Measurements from ENCODE around the gene SLC43A3. TPM values are rescaled to one million over a fixed set of nuclear protein-coding genes. Genes with fewer than 3 reads are reported as not detected.

The SLC43A3 gene
- total RNA-seq, 1 donor from 2014 or later, result 10.8 TPM

DNA sequence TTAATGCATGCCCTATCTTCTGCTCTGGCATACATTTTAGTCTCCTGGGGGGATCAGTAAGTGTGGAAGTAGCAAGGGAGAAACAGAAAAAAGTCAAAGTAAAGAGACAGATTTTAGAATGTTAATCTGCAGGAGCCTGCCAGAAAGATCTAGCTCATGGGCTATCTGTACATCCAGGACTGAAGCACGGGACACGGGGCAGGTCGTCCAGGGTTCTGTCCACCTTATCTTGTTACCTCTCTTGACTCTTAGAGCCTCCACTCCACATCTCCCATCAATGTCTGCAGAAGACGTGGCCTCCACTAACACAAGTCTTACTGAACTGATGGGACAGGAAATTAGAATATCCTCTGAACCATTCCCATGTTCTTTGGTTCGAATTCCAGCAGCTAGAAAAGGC, 1.7 kb upstream of the SLC43A3 start:
- Mint-ChIP-seq H3K36me3 (ENCODE audit: unreplicated experiment) (no peaks in the 10 kb centered on the region), H3K27me3 (ENCODE audit: unreplicated experiment) (peaks cover 7% of the 10 kb centered on the region), H3K4me3 (ENCODE audit: unreplicated experiment) (no peak overlapping the region), H3K4me1 (ENCODE audit: low read depth, unreplicated experiment) (peaks cover 8% of the 10 kb centered on the region), H3K9me3 (ENCODE audit: unreplicated experiment) (peaks cover 3% of the 10 kb centered on the region), H3K27ac (ENCODE audit: unreplicated experiment) (no peak overlapping the region)
- DNase-seq, result no peak
- TF ChIP-seq, protein P1, sequence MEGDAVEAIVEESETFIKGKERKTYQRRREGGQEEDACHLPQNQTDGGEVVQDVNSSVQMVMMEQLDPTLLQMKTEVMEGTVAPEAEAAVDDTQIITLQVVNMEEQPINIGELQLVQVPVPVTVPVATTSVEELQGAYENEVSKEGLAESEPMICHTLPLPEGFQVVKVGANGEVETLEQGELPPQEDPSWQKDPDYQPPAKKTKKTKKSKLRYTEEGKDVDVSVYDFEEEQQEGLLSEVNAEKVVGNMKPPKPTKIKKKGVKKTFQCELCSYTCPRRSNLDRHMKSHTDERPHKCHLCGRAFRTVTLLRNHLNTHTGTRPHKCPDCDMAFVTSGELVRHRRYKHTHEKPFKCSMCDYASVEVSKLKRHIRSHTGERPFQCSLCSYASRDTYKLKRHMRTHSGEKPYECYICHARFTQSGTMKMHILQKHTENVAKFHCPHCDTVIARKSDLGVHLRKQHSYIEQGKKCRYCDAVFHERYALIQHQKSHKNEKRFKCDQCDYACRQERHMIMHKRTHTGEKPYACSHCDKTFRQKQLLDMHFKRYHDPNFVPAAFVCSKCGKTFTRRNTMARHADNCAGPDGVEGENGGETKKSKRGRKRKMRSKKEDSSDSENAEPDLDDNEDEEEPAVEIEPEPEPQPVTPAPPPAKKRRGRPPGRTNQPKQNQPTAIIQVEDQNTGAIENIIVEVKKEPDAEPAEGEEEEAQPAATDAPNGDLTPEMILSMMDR (IDR thresholded peaks at IDR 0.05; ENCODE audit: partially characterized antibody, unreplicated experiment), result no peak

DNA sequence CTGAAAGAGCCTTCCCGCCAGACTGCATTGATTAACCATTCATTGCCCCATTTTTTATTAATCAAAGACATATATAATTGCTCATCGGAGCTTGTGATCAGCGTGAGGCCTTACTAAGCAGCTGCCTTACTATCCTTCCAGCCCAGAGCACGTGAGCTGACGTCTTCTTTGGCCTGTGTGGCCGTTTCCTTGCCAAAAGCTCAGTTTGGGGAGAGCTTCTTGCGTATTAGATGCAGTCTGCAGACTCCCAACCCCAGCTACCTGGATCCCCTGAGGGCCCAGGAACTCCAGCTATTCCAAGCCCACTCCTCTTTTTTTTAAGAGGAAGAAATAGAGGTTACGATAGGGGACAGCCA, 784 bp upstream of the SLC43A3 start:
- DNase-seq, result no peak
- H3K27me3 Mint-ChIP-seq (ENCODE audit: unreplicated experiment), result peaks cover 5% of the 10 kb centered on the region
- H3K27ac Mint-ChIP-seq (ENCODE audit: unreplicated experiment), result no peak overlapping the region
- no peaks in the 10 kb centered on the region for H3K36me3 Mint-ChIP-seq (ENCODE audit: unreplicated experiment)
- H3K4me3 Mint-ChIP-seq (ENCODE audit: unreplicated experiment), result peak overlapping the region; percentile 23
- H3K4me1 Mint-ChIP-seq (ENCODE audit: low read depth, unreplicated experiment), result peaks cover 6% of the 10 kb centered on the region
- peaks cover 4% of the 10 kb centered on the region for H3K9me3 Mint-ChIP-seq (ENCODE audit: unreplicated experiment)
- TF ChIP-seq, protein P1 (IDR thresholded peaks at IDR 0.05; ENCODE audit: partially characterized antibody, unreplicated experiment), result no peak

DNA sequence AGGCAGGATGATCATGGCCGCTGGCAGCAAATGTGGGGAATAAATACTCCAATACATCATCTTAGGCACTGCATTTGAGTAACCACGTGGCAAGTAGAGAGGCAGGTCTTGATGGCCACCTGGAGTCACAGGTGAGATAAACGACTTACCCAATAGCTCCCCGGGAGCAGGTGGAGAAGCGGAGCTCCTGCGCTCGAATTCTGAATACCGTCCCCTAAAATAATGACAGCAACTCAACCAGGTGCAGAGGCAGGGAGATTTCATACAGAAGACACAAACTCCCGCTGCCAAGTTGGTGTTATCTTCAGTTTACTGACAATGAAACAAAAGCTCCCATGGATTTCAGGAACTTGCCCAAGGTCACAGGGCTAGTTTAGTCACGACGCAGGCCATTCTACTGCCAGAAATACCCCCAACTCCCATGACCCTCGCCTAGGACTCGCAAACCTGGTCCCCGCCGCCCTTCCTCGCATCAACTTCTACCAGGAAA, 437 bp downstream of the SLC43A3 start:
- TF ChIP-seq, protein P1 (IDR thresholded peaks at IDR 0.05; ENCODE audit: partially characterized antibody, unreplicated experiment), result no peak
- Mint-ChIP-seq H3K4me3 (ENCODE audit: unreplicated experiment) (peak overlapping the region; percentile 77), H3K9me3 (ENCODE audit: unreplicated experiment) (peaks cover 3% of the 10 kb centered on the region), H3K27ac (ENCODE audit: unreplicated experiment) (no peak overlapping the region), H3K27me3 (ENCODE audit: unreplicated experiment) (peaks cover 3% of the 10 kb centered on the region), H3K4me1 (ENCODE audit: low read depth, unreplicated experiment) (peaks cover 3% of the 10 kb centered on the region), H3K36me3 (ENCODE audit: unreplicated experiment) (no peaks in the 10 kb centered on the region)
- no peak for DNase-seq

DNA sequence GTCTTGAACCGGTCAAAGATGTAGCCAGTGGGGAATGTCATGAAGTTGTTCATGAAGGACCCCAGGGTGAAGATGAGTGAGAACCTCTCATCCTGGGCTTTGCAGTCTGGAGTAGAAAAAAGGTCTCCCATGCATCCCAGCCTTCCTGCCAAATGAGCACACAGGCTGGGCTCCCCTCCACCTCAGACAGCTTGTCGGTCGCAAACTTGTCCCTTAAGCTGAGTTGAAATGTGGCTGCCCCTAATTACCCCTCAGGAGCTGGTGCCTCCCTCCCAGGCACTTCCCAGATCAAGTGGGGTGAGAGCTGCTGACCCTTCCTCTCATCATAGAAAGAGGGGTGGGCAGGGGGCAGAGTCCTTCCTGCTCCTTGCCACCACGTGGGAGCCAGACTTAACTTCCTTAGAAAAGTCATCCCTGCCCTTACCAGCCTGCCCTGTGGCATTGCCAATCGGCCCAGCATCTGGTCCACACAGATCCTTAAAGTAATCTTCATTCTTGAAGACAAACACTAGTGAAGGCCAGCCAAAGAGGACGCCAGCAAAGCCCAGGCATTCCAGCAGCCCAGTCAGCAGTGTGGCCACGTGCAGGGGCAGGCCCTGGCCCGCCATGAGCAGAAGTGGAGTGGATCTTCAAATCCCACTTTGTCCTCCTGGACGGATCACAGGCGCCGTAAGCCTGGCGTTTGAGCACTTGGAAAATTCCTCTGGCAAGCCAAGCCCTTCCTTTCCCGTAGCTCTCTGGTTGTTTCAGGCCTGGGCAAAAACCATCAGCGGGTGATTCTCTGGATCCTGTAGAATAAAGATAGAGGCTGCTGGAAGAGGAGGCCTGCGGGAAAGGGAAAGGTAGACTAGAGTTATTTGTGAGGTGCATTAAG, 1.1 kb downstream of the SLC43A3 start:
- Mint-ChIP-seq H3K36me3 (ENCODE audit: unreplicated experiment) (no peaks in the 10 kb centered on the region), H3K4me1 (ENCODE audit: low read depth, unreplicated experiment) (peaks cover 3% of the 10 kb centered on the region), H3K4me3 (ENCODE audit: unreplicated experiment) (peak overlapping the region; percentile 77), H3K27ac (ENCODE audit: unreplicated experiment) (no peak overlapping the region), H3K27me3 (ENCODE audit: unreplicated experiment) (peaks cover 3% of the 10 kb centered on the region), H3K9me3 (ENCODE audit: unreplicated experiment) (peaks cover 3% of the 10 kb centered on the region)
- TF ChIP-seq, protein P1 (IDR thresholded peaks at IDR 0.05; ENCODE audit: partially characterized antibody, unreplicated experiment), result no peak
- no peak for DNase-seq
